NCI-H128 (cell line): ENCODE results near the gene EAF2.
"Not testable (repeated sequence)": the region's sequence is repeated elsewhere in the genome, so short reads cannot be mapped to it uniquely, and the experiment has no call there.

Experiments used
- DNase-seq: peaks from one replicate; lab custom pipeline; 2025; ENCODE audit not compliant: unreplicated experiment; lab: John Stamatoyannopoulos, UW

Gene EAF2

DNA sequence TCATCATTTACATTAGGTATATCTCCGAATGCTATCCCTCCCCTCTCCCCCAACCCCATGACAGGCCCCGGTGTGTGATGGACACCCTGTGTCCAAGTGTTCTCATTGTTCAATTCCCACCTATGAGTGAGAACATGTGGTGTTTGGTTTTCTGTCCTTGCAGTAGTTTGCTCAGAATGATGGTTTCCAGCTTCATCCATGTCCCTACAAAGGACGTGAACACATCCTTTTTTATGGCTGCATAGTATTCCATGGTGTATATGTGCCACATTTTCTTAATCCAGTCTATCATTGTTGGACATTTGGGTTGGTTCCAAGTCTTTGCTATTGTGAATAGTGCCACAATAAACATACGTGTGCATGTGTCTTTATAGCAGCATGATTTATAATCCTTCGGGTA lies 22.8 kb downstream of the EAF2 start:
- not testable (repeated sequence) for DNase-seq

DNA sequence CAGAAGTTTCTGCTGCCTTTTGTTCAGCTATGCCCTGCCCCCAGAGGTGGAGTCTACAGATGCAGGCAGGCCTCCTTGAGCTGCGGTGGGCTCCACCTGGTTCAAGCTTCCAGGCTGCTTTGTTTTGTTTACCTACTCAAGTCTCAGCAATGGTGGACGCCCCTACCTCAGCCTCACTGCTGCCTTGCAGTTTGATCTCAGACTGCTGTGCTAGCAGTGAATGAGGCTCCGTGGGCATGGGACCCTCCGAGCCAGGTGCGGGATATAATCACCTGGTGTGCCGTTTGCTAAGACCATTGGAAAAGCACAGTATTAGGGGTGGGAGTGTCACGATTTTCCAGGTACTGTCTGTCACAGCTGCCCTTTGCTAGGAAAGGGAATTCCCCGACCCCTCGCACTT lies 28.2 kb downstream of the EAF2 start:
- not testable (repeated sequence) for DNase-seq

DNA sequence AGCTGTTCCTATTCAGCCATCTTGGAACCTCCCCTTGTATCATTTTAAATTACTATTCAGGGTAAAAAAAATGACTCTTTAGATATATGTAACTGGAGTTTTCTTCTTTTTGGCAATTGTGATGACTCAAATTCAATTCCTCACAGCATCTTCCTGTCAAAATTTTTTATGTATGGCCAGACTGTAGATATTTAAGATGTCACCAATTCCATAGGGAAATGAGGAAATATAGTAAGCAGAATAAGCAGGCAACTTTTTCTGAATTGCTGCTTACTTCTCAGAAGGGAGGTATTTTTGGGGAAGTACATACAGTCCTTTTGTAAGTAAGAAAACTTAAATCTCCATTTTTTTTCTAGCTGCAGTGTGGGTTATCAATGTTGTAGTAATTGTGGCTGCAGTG lies 28.8 kb downstream of the EAF2 start:
- no peak for DNase-seq

DNA sequence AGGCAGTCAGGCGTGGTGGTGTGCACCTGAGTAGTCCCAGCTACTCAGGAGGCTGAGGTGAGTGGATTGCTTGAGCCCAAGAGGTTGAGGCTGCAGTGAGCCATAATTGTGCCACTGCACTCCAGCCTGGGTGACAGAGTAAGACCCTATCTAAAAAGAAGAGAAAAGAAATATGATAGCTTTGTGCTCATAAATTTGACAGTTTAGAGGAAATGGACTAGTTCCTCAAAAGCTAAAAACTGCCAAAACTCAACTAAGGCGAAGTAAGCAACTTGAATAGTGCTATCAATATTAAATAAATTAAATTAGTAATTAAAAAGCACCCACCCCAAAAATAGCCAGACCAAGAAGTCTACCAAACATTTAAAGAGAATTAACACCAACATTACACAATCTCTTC lies 34.7 kb downstream of the EAF2 start:
- no peak for DNase-seq

DNA sequence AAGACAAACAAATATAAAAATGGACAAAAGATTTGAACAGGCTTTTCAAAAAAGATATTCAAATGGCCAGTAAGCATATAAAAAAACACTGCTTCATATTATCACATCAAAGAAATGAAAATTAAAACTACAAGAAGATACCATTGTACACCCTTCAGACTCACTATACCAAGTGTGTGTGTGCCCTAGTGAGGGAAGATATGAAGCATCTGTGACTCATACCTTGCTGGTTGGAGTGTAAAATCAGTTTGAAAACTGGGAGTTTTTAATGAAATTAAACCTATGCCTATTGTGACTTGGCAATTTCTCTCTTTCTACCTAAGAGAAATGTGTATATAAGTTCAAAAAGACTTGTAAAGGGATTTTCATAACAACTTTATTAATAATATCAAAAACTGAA lies 35.7 kb downstream of the EAF2 start:
- DNase-seq: no peak

DNA sequence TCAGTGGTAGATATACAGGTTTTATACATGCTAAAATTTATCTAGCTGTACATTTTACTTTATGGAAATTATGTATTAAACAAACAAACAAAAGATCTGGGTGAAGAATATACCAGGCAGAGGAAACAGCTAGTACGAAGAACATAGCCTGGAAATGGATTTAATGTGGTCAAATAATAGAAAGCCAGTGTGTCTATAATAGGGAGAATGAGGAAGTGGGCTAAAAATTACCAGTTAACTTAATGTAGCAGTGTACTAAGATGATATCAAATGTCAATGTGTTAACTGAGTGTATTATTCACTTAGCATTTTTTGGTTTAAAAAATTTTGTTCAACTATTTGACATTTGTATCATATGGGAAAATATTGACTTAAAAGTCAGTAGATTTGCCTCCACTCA lies 36.4 kb downstream of the EAF2 start:
- no peak for DNase-seq

DNA sequence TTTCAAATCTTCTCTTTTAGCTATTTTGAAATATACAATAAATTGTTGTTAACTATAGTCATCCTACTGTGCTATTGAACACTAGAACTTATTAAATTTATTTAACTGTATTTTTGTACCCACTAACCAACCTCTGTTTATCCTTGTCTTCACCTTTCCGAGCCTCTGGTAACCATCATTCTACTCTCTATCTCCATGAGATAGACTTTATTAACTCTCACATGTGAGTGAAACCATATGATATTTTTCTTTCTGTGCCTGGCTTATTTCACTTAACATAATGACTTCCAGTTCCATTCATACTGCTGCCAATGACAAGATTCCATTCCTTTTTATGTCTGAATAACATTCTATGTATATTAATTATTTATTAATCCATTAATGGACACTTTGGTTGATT lies 43.4 kb downstream of the EAF2 start:
- DNase-seq: no peak

DNA sequence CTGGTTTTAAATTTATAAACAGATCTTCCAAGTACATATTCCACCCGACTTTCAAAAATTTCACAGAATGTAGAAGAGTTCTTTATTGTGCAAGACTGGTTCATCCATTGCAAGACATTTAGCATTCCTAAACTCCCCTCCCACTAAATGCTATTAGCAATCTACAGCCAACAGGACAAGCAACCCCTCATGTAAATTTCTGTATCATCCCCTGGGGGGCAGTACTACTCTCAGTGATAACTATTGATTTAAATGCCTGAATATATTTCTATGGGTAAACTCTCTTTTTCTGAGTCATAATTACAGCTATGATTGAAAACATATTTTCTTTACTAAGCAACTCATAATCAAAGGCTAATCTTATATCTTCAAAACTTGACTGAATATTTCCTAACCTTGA lies 48.5 kb downstream of the EAF2 start:
- no peak for DNase-seq

DNA sequence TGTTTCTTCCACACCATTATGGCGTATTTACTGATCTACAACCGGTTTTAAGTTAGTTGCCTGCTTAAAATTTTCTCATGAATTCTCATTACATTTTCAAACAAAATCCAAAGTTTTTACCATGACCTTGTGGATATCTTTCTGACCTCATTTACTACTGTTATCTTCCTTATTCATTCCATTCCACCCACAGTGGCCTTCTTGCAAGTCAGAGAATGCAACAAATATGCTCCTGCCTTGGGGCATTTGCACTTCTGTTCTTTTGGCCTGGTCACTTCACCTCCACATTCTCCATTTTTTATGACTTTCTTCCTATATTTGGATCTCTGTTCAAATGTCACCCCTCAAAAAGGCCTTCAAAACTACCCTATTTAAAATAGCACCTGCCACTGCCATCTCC lies 50.4 kb downstream of the EAF2 start:
- DNase-seq: no peak

DNA sequence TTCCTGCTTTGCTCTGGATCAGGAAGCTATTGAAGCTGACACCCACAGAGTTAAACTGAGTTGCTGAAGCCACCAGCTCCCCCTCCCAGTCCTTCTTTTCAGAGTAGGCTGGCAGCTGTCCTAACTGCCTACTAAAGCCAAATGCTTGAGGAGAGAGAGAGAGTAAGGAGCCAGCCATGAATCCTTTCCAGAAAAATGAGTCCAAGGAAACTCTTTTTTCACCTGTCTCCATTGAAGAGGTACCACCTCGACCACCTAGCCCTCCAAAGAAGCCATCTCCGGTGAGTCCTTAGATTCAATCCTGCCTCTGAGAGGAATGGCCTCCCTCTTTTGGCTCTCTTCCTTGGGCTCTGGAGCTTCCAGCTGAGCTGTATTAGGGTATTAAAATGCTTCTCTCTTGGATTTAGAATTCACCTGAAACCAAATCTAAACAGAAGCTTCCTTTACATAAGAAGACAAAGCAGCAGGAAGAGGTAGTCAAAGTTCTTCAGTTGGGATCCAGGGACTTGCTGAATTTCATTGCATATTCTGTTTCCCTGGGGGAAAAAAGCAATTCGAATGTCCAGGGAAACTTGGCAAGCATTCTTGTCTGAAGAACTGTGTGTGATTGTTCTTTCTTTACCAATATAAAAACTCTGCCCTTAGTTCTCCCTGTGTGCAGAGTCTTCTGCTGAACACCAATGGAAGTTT lies 59.4 kb downstream of the EAF2 start, which contains the start of gene SLC15A2:
TSS of gene SLC15A2 (plus strand) at position 101 of the 690 bp plus-strand sequence. CDS start at position 177, 76 bp downstream.
- no peak for DNase-seq

DNA sequence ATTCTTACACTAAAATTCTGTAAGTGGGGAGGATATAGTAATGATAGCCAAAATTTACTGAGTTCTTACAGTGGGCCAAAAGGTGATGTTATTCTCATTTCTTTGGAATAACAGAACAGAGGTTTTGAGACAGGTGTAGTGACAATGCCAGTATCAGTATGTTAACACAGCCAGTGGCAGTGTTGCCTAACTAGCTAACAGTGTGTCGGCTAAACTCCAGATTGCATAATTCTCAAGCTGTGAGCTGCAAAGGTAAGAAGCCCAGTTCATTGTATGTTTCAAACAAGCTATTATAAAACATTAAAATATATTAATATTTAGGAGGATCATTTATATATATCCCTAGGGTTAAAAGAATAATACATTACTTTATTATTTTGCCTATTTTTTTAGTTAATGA lies 60.1 kb downstream of the EAF2 start:
- DNase-seq: no peak

DNA sequence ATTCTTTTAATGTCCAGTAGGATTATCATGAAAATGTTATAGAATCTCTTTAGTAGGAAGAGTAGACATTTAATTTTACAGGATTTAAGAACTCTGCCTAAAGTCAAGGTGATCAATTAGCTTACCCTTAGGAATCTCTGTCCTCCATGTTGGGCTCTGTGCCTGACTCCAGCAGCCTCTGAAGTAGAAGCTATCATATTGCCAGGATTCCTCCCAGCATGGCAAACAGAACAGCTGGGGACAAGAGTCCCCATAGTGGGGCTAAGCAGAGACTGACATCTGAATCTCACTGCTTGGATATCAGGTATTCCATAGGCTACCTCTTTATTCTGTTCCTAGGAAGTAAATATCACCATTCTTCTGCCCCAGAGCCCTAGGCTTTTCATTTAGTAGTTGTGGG lies 60.7 kb downstream of the EAF2 start:
- no peak for DNase-seq

DNA sequence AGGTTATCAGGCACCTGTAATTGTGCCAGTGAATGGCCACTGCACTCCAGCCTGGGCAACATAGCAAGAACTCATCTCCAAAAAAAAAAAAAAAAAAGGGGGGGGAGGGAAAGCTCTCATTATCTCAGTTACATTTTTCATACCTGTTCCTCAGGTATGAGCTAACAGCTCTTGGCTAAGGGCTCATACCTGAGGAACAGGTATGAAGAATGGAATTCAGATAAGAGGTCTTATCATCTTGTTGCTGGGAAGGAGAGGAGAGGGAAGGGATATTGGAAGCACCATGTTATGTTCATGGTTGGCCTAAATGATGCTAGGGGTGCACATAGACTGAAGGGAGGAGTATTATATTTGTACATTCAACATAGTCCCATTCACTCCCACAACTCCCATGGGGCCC lies 61.8 kb downstream of the EAF2 start:
- no peak for DNase-seq

DNA sequence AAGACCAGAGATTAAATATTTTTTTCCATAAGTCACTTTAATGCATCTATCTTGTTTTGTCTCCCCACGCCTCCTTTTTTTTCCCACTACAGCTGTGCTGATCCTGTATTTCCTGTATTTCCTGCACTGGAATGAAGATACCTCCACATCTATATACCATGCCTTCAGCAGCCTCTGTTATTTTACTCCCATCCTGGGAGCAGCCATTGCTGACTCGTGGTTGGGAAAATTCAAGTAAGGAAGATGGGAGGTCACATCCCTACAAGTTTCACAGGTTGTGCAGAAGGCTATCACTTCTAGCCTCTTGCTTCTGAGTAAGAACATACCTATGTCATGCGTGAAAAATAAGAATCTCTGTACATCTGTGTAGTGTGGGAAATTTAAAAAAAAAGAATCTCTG lies 62.3 kb downstream of the EAF2 start:
- DNase-seq: no peak

DNA sequence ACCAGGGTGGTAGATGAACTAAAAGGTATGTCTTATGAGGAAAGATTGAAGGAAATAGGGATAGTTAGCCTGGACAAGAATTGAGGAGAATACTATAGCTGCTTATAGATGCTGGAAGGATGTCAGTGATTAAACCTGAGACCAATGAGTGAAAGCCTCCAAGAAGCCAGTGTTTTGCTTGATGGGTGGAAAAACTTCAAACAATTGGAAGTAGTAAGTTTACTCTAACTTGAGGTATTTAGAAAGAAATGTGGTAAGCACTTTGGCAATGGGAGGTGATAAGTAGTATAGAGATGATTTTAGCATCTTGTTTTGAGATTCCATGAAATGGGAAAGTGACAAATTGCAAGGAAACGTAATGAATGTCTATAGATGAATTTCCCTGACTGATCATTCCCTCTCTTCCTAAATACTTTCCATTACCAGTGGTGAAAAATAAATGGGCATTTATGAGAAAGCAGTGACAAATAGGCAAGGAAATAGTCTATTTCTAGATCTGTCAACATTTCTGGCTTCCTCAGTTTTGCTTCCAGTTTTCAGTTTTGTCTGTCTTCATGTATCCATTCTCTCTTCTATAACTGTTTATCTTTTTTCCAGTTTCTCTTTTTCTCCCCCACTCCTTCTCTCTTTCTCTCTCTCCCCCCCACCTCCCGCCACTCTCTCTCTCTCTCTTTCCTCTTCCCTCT lies 78.4 kb downstream of the EAF2 start:
- DNase-seq: no peak

DNA sequence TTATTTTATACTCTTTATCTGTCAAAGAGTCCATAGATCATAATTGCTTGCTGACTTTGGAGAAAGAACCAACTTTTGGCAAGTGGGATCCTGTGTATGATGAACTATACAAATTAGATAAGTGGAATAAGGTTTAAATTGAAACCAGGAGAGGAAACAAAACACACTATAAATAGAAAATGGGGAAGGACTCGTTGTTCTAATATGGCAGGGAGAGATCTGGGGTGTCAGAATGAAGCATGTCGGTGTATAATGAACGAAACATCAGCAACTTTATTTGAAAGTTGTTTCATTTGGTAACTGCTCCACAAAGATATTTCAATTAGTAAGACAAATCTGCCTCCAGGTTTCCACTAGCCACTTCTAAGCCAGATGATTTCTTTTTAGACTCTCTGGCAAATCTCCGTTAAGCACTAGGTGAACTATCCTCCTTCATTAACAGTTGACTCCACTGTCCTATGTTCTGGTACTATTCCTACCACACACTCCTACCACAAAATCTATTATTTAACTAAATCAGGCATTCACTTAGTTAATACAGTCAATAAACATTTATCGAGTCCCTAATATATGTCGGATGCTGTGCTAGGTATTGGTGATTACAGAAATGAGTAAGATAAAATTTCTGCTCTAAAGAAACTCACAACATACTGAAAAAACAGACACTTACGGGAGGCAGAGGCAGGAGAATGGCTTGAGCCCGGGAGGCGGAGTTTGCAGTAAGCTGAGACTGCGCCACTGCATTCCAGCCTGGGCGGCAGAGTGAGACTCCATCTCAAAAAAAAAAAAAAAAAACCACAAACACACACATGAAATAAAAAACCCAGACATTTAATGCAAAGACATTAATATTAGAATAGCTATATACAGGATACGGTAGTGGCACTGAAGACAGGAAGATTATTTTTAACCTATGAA lies 79.3 kb downstream of the EAF2 start:
- no peak for DNase-seq

DNA sequence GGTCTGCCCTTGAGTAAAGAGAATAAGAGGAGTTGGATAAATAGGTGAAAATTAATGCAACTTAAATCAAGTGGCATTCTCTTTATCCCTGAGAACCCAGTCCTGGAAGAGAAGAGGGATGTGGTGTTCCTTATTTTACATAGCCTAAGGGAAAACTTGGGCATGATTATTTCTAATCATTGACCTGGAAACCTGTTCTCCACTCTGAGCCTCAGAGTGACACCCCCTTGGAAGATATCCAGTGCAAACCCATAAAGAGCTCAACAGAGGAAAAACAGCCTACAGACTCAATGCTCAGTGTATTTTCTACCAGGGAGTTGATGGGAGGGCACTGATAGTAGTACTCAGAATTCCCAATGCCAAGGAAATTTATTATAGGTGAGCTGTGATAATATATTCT lies 81.2 kb downstream of the EAF2 start:
- DNase-seq: no peak

DNA sequence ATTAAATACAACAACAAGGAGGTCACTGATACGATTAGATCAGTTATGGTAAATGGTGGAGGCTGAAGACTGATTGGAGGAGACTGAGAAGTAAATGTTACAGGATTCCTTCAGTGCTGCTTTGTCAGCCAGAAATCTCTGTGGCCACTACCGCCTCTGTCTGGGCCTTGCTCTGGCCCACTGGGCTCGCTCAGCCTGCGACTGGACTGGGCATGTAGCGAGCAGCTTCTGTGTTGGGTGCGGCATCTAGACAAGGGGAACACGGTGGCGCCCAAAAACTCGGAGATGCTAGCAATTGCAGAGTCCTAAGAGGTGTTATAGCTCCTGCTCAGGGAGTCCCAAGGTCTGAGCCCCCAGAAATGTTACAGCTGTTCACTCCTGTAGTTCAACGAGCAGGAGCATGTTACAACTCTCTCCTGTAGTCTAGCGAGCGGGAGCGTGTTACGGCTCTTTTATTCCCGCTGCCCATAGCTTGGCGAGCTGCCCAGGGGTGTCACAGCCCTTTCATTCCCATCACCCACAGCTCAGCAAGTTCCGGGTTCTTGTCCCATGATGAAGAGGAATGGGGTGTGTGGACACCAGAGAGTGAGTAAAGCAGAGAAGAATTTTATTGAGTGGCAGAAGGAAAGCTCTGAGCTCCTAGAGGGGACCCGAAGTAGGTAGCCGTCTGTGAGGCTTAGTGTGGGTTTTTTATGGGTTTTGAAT lies 83.9 kb downstream of the EAF2 start:
- no peak for DNase-seq

DNA sequence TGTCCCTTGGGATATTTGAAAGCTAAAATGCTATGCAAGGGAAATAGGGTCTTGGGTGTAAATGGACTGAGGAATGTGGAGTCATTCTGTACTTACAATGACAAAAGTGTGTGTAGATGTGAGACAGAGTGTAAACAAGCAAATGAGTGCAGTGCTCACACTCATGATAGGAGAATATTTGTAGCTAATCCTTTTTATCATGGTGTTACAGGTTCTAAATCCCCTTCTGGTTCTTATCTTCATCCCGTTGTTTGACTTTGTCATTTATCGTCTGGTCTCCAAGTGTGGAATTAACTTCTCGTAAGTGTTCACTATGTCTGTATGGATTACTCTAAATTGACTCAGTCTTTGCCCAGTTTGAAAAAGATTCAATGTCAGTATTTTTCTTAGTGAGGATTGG lies 89.7 kb downstream of the EAF2 start:
- DNase-seq: no peak

DNA sequence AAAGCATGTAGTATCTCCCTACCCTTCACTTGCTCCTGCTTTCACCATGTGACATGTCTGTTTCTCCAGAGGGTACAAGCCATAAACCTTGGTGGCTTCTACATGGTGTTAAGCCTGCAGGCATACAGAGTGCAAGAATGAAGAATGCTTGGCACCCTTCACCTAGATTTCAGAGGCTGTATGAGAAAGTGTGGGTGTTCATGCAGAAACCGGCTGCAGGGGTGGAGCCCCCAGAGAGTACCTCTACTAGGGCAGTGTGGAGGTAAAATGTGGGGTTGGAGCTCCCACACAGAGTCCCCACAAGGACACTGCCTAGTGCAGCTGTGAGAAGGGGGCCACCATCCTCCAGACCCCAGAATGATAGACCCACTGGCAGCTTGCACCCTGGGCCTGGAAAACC lies 91.4 kb downstream of the EAF2 start:
- no peak for DNase-seq
